HL-60 (cell line): ENCODE measurements around the gene CRNKL1.

Experiments
- CTCF ChIP-seq: IDR thresholded peaks from one replicate; pipeline ENCODE4 v1.5.1; 2011; ENCODE audit warnings: low read length, control low read depth, inconsistent platforms; ENCODE audit not compliant: insufficient read depth
- GABPA ChIP-seq: IDR thresholded peaks from 2 replicates; pipeline ENCODE4 v1.6.1; 2012; ENCODE audit warnings: low read depth
- POLR2AphosphoS5 ChIP-seq: IDR thresholded peaks from 2 replicates; pipeline ENCODE4 v1.6.1; 2012; ENCODE audit warnings: low read depth

GRCh38 chr20:20000211-20000968, 51.9 kb downstream of the CRNKL1 start:
- no peak for TF ChIP-seq CTCF
- TF ChIP-seq POLR2AphosphoS5, result no peak
- no peak for TF ChIP-seq GABPA
